GM21528 (cell line): Measurements from ENCODE around the gene IL4I1.

ENCODE experiments used
- ATAC-seq: cut with Tn5 transposase; IDR thresholded peaks from one replicate; pipeline ENCODE4 v1.9.1; 2021; ENCODE audit warnings: mild to moderate bottlenecking, moderate library complexity; ENCODE audit not compliant: unreplicated experiment, low FRiP score

IL4I1 gene

GRCh38 chr19:49880162-49880869 is 16.4 kb downstream of the IL4I1 start:
- ATAC-seq: no peak

- no peak for ATAC-seq
Observed at GRCh38 chr19:49879243-49879963, 17.3 kb downstream of the IL4I1 start.

- no peak for ATAC-seq
Observed at GRCh38 chr19:49878744-49879070, 18.0 kb downstream of the IL4I1 start.

GRCh38 chr19:49877879-49878743 is 18.6 kb downstream of the IL4I1 start:
- peak; percentile 46 for ATAC-seq

- peak; percentile 59 for ATAC-seq
Observed at GRCh38 chr19:49877020-49877878, 19.4 kb downstream of the IL4I1 start, which contains the start of the genes AKT1S1 and TBC1D17. AKT1S1 (minus strand) TSS chr19:49877355; CDS start chr19:49873295, 4,060 bp downstream. TBC1D17 (plus strand) TSS chr19:49877702; CDS start chr19:49877724, 22 bp downstream.

GRCh38 chr19:49876422-49877019 is 20.2 kb downstream of the IL4I1 start:
- ATAC-seq: peak; percentile 44

- no peak for ATAC-seq
Observed at GRCh38 chr19:49875857-49876421, 20.7 kb downstream of the IL4I1 start.

- no peak for ATAC-seq
Observed at GRCh38 chr19:49875177-49875576, 21.5 kb downstream of the IL4I1 start.

GRCh38 chr19:49874503-49875157 is 22.1 kb downstream of the IL4I1 start:
- no peak for ATAC-seq

GRCh38 chr19:49873834-49874233 is 22.9 kb downstream of the IL4I1 start:
- ATAC-seq: no peak

- ATAC-seq: no peak
Observed at GRCh38 chr19:49873129-49873521, 23.6 kb downstream of the IL4I1 start.

GRCh38 chr19:49872245-49873128 is 24.2 kb downstream of the IL4I1 start:
- no peak for ATAC-seq

- no peak for ATAC-seq
Observed at GRCh38 chr19:49871349-49871985, 25.2 kb downstream of the IL4I1 start.

- no peak for ATAC-seq
Observed at GRCh38 chr19:49870309-49870901, 26.3 kb downstream of the IL4I1 start.

- peak; percentile 63 for ATAC-seq
Observed at GRCh38 chr19:49869484-49870308, 27.0 kb downstream of the IL4I1 start.

- peak; percentile 5 for ATAC-seq
Observed at GRCh38 chr19:49869009-49869483, 27.6 kb downstream of the IL4I1 start.
